Loucy (cell line): ENCODE measurements around the gene PGM3.
"Not testable (repeated sequence)": the region's sequence is repeated elsewhere in the genome, so short reads cannot be mapped to it uniquely, and the experiment has no call there.

Source experiments
- H2AFZ ChIP-seq: fragments of 200-600 bp; sonication (generic); 2 replicates; pipeline ENCODE4 v1.6.0; 2016; ENCODE audit warnings: antibody characterized with exemption, mild to moderate bottlenecking, low read length, moderate library complexity
- H3F3A ChIP-seq: fragments of 200-600 bp; 2 replicates; pipeline ENCODE4 v1.6.0; 2016; ENCODE audit warnings: antibody characterized with exemption, low read depth, mild to moderate bottlenecking
- H3K27me3 ChIP-seq: fragments of 200-600 bp; sonication (generic); 2 replicates; pipeline ENCODE4 v1.6.1; 2014; ENCODE audit warnings: low read length, mild to moderate bottlenecking; ENCODE audit not compliant: insufficient read depth, poor library complexity, severe bottlenecking
- H3K36me3 ChIP-seq: fragments of 200-600 bp; sonication (generic); 2 replicates; pipeline ENCODE4 v1.6.1; 2016; ENCODE audit warnings: low read length; ENCODE audit not compliant: insufficient read depth
- H3K4me1 ChIP-seq: fragments of 200-600 bp; sonication (generic); 2 replicates; pipeline ENCODE4 v1.5.1; 2014; ENCODE audit warnings: low read length, mild to moderate bottlenecking; ENCODE audit not compliant: insufficient read depth, poor library complexity, severe bottlenecking
- H3K4me2 ChIP-seq: fragments of 200-600 bp; sonication (generic); 2 replicates; pipeline ENCODE4 v1.6.0; 2014; ENCODE audit warnings: antibody characterized with exemption, low read length, low read depth, mild to moderate bottlenecking; ENCODE audit not compliant: poor library complexity, severe bottlenecking
- H3K4me3 ChIP-seq: fragments of 200-600 bp; sonication (generic); 2 replicates; pipeline ENCODE4 v1.5.1; 2014; ENCODE audit warnings: low read length, mild to moderate bottlenecking, mixed read lengths; ENCODE audit not compliant: poor library complexity, severe bottlenecking
- H3K79me2 ChIP-seq: fragments of 200-600 bp; sonication (generic); 2 replicates; pipeline ENCODE4 v1.6.1; 2014; ENCODE audit warnings: low read length; ENCODE audit not compliant: insufficient read depth
- H3K9ac ChIP-seq: fragments of 200-600 bp; sonication (generic); 2 replicates; pipeline ENCODE4 v1.6.0; 2014; ENCODE audit warnings: mild to moderate bottlenecking, low read depth, low read length, moderate library complexity; ENCODE audit not compliant: poor library complexity, severe bottlenecking
- H3K9me2 ChIP-seq: fragments of 200-600 bp; sonication (generic); replicated peaks from 2 replicates; pipeline ENCODE4 v1.6.1; 2016; ENCODE audit warnings: low read depth, low read length, mixed read lengths
- H3K9me3 ChIP-seq: fragments of 200-600 bp; sonication (generic); 2 replicates; pipeline ENCODE4 v1.6.1; 2014; ENCODE audit warnings: mild to moderate bottlenecking, antibody characterized with exemption, low read length, low read depth; ENCODE audit not compliant: insufficient read depth
- H4K20me1 ChIP-seq: fragments of 200-600 bp; sonication (generic); 2 replicates; pipeline ENCODE4 v1.6.0; 2014; ENCODE audit warnings: antibody characterized with exemption, low read length, mild to moderate bottlenecking; ENCODE audit not compliant: insufficient read depth, poor library complexity, severe bottlenecking
- EZH2phosphoT487 ChIP-seq: fragments of 200-600 bp; IDR thresholded peaks from 2 replicates; pipeline ENCODE4 v1.6.1; 2018; ENCODE audit warnings: antibody characterized with exemption, mild to moderate bottlenecking, moderate library complexity, borderline replicate concordance
- TF ChIP-seq, protein P1 (sequence below): fragments of 200-600 bp; sonication (generic); conservative IDR thresholded peaks from 2 replicates; pipeline ENCODE4 v1.5.1; 2014; ENCODE audit warnings: mild to moderate bottlenecking, antibody characterized with exemption, low read length

PGM3 gene

DNA sequence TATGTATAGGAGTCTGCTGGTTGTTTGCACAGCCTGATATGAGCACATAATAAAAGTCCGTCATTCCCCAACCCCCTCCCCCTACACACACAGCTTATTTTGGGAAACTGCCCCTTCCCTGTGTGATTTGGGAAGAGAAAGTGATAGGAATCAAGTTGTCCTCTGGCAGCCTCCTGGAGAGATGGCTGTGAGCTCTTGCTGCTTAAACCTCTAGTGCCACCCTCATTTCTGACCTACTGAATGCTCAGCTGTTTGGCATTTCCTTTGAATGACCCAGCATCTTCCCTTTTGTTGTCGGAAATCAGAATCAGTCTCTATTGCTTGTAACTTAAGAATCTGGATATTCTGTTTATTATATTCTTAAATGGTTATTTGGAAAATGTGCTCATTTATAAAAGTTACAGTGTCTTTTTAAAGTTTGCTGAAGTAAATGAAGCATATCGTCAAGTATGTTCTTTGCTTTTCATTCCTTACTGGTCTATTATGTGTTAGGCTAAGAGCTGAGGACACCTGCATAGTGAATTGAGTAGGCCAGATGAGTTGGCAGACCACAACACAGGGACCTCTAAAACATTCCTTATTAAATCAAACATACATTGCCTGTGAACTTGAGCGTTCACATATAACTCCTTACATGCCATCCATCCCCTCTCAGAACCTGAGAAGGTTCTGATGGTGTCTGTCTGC lies 5.6 kb upstream of the PGM3 start:
- Histone ChIP-seq H3K4me3 (no peak overlapping the region), H3K9ac (no peak overlapping the region), H3K9me2 (no peaks in the 10 kb centered on the region), H3K79me2 (peaks cover 5% of the 10 kb centered on the region; the same call in 1 of the 2 replicates), H3F3A (no peaks in the 10 kb centered on the region), H3K27me3 (no peaks in the 10 kb centered on the region), H2AFZ (no peak overlapping the region), H4K20me1 (no peaks in the 10 kb centered on the region), H3K9me3 (no peaks in the 10 kb centered on the region), H3K4me1 (peaks cover 12% of the 10 kb centered on the region), H3K4me2 (no peak overlapping the region), H3K36me3 (no peaks in the 10 kb centered on the region)
- no peak for TF ChIP-seq EZH2phosphoT487
- TF ChIP-seq, protein P1, sequence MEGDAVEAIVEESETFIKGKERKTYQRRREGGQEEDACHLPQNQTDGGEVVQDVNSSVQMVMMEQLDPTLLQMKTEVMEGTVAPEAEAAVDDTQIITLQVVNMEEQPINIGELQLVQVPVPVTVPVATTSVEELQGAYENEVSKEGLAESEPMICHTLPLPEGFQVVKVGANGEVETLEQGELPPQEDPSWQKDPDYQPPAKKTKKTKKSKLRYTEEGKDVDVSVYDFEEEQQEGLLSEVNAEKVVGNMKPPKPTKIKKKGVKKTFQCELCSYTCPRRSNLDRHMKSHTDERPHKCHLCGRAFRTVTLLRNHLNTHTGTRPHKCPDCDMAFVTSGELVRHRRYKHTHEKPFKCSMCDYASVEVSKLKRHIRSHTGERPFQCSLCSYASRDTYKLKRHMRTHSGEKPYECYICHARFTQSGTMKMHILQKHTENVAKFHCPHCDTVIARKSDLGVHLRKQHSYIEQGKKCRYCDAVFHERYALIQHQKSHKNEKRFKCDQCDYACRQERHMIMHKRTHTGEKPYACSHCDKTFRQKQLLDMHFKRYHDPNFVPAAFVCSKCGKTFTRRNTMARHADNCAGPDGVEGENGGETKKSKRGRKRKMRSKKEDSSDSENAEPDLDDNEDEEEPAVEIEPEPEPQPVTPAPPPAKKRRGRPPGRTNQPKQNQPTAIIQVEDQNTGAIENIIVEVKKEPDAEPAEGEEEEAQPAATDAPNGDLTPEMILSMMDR = no peak

DNA sequence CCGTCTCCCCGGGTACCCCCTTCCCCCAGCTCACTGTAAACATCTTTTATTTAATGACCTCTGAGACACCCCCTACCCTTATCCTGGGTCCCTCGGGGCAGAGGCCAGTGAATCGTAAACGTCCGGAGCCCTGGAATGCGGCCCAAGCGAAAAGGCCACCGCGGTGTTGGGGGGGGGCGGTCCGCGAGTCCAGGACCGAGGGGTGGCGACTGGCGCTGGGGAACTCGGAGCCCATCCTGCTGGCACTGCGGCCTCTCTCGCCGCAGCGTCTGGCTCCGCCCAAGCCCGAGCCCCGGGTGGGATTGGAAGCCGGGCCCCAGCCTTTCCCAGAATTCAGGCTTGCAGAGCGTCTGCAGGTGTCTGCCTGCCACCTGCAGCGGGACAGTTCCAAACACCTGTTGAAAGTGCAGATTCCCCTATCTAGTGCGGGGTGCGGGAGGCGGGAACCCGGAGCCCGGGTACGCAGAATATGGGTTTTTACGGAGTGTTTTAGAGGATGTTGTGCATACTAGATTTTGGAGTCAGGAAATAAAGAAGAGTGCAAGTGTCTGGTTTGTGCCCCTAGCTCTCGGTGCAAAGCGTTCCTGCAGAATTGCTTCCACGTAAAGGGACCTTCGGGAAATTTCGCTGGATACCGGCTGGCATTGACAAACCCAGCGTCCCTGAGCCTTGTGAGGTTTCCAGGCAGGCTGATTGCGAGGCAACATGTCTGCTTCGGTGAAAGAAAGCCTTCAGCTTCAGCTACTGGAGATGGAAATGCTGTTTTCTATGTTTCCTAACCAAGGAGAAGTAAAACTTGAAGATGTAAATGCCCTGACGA lies 892 bp upstream of the PGM3 start:
- H3K36me3 ChIP-seq = no peaks in the 10 kb centered on the region
- no peaks in the 10 kb centered on the region for H3F3A ChIP-seq
- no peak for TF ChIP-seq EZH2phosphoT487
- TF ChIP-seq, protein P1 = no peak
- H3K79me2 ChIP-seq = peaks cover 42% of the 10 kb centered on the region
- H4K20me1 ChIP-seq = peaks cover 6% of the 10 kb centered on the region
- H3K4me1 ChIP-seq = peaks cover 34% of the 10 kb centered on the region
- H3K4me3 ChIP-seq = peak overlapping the region; percentile 92
- peak overlapping the region; percentile 83 for H3K4me2 ChIP-seq
- H3K9me3 ChIP-seq = no peaks in the 10 kb centered on the region
- H3K27me3 ChIP-seq = no peaks in the 10 kb centered on the region
- H2AFZ ChIP-seq = peak overlapping the region; percentile 94
- H3K9me2 ChIP-seq = no peaks in the 10 kb centered on the region
- peak overlapping the region; percentile 79 for H3K9ac ChIP-seq

DNA sequence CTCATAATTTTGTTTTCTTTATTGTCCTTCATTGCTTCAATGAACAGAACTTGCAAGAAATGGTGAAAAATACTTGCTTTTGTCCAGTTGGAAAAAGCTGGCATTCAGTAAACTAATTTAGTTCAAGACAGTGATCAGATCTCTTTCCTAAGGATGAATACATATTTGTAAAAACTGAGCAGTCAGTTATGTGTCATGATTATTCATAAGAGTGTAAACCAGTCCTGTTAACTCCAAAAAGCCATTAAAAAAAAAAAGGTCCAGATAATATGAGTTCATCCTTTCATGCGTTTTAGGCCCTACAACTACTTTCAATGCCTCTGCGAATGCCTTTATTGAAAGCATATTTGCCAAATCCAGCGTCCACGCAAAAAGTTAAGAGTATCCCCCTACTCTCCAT lies 609 bp downstream of the PGM3 start:
- no peaks in the 10 kb centered on the region for H3F3A ChIP-seq
- H3K9ac ChIP-seq = peak overlapping the region; percentile 79
- TF ChIP-seq, protein P1 = no peak
- H3K9me2 ChIP-seq = no peaks in the 10 kb centered on the region
- peak overlapping the region; percentile 92 for H3K4me3 ChIP-seq
- peaks cover 6% of the 10 kb centered on the region for H4K20me1 ChIP-seq
- H3K4me2 ChIP-seq = peak overlapping the region; percentile 83
- H3K27me3 ChIP-seq = no peaks in the 10 kb centered on the region
- H2AFZ ChIP-seq = peak overlapping the region; percentile 94
- no peaks in the 10 kb centered on the region for H3K36me3 ChIP-seq
- H3K9me3 ChIP-seq = no peaks in the 10 kb centered on the region
- H3K4me1 ChIP-seq = peaks cover 39% of the 10 kb centered on the region
- H3K79me2 ChIP-seq = peaks cover 42% of the 10 kb centered on the region

DNA sequence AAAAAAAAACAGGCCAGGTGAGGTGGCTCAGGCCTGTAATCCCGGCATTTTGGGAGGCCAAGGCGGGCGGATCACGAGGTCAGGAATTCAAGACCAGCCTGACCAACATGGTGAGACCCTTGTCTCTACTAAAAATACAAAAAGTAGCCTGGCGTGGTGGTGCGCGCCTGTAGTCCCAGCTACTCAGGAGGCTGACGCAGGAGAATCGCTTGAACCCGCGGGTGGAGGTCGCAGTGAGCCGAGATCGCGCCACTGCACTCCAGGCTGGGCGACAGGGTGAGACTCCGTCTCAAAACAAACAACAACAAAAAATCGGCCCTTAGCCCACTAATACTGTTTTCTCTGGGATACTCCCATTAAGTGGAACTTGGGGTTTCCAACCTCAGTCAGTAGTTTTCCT lies 1.1 kb downstream of the PGM3 start:
- peak overlapping the region; percentile 92 for H3K4me3 ChIP-seq
- H3K27me3 ChIP-seq, H3K36me3 ChIP-seq, H2AFZ ChIP-seq, H3K9me2 ChIP-seq, H3K9me3 ChIP-seq, H4K20me1 ChIP-seq, H3F3A ChIP-seq: not testable (repeated sequence)
- H3K4me1 ChIP-seq = peaks cover 39% of the 10 kb centered on the region
- H3K4me2 ChIP-seq = peak overlapping the region; percentile 83
- H3K9ac ChIP-seq = peak overlapping the region; percentile 79
- H3K79me2 ChIP-seq = peaks cover 42% of the 10 kb centered on the region
